ENCODE measurements around the gene OSTM1.
A peak's percentile ranks its signal among the peaks of the same experiment; 100 is the strongest.
"Not testable (repeated sequence)": the region's sequence is repeated elsewhere in the genome, so short reads cannot be mapped to it uniquely, and the experiment has no call there.

OSTM1 gene

DNA sequence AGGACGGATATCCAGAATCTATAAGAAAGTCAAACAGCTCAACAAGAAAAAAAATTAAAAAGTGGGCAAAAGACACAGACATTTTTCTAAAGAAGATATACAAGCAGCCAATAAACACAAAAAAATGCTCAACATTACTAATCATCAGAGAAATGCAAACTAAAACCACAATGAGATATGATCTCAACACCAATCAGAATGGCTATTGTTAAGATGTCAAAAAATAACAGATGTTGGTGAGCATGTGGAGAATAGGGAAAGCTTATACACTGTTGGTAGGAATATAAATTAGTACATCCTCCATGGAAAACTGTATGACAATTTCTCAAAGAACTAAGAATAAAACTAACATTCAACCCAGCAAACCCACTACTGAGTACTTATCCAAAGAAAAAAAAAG is 23.3 kb upstream of the OSTM1 start:
- DNase-seq = no peak

DNA sequence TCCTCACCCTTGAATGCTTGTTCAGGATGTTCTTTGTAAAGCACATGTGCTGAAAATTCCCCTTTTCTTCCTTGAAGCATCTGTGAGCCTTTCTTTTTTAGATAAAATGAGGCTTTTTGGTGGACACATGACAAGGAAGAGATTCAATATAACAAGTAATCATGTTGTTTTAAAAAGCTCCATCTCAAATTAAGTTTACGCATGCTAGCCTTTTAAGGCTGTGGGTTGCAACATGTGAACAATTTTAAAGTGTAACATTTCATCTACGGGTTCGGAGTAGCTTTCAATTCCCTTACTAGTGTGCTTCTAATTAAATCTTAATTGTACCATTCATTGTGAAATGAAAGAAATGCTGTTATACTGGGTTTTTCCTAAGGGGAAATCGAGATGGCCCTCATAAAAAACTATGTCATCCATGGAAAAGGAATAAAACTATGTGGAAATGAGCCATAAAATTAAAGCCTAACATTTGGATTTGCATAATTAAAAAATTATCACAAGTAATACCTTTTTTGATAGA is 19.3 kb upstream of the OSTM1 start:
- no peak for DNase-seq

DNA sequence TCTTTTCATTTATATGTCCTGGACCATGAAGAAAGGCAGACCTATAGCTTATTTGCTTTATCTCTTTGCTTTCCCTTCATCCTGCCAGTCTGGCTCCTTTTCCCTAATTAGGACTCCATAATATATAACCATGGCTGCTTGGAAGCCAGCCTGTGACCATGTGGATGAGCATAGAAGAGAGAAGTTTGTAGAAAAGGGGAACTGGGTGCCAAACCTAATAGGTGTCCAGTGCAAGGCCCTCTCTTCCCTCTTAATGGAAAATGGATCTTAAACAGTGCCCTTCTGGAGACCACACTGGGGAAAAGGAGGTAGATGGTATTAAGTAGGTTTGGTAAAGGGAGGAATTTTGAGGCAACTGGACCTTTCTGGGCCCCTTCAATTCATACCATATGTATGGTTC is 16.7 kb upstream of the OSTM1 start:
- no peak for DNase-seq

DNA sequence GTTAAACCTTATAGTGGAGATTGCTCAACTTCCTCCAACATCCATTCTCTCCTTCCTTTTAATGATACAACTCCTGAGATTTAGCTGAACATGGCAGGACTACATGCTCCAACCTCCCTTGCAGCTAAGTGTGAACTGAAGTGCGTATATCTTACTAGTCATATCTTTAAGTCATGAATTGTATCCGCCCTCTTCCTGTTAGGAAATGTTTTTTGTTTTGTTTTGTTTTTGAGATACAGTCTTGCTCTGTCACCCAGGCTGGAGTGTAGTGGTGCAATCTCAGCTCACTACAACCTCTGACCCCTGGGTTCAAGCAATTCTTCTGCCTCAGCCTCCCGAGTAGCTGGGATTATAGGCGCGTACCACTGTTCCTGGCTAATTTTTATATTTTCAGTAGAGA is 8.8 kb upstream of the OSTM1 start:
- no peak for DNase-seq

DNA sequence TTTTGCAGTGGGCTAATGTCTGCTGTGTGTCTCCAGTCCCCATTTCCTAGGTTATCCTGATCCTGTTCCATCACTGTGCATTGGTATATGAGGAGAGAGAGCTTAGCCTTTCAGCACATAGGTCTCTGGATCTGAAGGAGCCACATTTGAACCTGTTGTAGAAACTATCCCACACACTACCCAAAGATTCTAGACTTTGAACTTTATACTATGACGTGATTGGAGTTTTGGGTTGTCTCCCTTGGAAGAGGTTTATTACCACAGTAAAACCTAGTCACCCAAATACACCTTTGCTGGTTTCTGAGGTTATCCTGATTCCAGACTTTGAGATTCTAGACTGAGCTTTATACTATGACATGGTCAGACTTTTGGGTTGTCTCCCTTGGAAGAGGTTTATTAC is 8.0 kb upstream of the OSTM1 start:
- DNase-seq = no peak

DNA sequence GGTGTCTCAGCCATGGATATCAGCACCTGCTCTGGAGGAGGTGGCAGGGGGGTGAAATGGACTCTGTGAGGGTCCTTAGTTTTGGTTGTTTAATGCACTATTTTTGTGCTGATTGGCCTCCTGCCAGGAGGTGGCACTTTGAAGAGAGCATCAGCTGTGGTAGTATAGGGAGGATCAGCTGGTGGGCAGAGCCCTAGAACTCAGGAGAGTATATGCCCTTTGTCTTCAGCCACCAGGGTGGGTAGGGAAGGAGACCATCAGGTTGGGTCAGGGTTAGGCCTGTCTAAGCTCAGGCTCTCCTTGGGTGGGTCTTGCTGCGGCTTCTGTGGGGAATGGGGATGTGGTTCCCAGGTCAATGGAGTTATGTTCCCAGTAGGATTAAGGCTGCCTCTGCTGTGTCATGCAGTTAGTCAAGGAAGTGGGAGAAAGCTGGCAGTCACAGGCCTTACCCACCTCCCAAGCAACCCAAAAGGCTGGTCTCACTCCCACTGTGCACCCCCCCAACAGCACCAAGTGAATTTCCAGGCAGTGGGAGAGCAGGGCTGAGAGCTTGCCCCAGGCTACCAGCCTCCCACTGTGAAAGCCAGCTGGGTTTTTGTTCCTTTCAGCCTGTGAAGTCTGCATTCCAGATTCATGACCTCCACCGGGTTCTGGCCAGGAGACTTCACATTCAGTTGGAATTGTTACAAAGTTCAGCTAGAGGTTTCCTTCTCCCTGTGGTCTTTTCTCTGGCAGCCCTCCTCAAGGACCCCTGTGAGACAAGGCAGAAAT is 5.7 kb upstream of the OSTM1 start:
- no peak for DNase-seq

DNA sequence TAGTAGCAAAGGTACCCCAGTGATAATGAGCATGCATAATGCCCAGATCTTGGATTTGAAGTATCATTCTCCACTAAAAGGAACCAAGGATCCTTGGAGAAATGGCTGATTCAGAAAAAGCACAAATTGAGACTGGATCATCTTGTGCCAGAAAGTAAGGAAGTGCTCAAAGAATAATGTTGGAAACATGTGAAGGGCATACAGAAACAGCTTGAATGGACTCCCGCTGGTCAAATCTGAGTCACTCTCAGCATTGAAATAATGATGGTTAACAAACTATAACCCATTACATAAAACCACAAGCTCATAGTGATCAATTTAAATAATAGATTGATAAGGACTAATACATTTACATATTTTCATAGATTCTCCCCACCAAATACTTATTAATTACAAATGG is 3.6 kb upstream of the OSTM1 start:
- DNase-seq = no peak

DNA sequence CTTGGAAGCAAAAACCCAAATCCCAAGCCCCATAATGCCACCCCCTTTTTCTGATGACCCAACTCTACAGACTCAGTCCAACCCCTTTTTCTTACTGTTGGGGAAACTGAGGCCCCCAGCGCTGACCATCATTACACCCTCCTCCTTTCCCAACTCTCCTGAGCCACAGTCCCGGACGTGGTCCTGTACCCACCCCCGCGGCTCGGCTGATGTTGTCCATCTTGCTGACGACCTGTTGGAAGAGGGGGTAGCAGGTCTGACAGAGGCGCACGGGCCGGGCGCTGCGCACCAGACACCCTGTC is 533 bp downstream of the OSTM1 start:
- no peak for DNase-seq

DNA sequence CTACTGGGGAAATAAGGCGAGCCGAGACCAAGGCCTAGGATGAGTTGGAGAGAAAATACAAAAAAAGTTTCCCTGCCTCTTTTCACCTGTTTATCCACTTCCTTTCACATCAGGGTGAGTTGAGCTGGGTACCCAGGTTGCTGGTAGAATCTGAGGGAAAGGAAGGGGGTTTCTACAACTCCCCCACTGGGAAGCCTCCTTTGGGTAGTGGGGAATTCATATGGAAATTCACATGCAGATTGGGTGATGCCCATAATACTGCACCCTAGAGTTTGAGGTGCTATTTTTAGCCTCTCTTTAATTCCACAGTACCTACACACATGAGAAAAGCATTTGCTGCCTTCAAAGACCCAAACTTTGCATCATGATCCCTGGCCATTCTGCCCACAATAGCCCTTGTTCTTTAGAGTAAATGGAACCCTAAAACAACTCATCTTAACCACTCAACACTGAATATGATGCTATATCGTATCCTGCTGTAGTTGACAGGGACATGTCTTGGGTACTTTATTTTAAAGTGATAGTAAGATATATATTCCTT is 2.7 kb downstream of the OSTM1 start:
- DNase-seq = no peak

DNA sequence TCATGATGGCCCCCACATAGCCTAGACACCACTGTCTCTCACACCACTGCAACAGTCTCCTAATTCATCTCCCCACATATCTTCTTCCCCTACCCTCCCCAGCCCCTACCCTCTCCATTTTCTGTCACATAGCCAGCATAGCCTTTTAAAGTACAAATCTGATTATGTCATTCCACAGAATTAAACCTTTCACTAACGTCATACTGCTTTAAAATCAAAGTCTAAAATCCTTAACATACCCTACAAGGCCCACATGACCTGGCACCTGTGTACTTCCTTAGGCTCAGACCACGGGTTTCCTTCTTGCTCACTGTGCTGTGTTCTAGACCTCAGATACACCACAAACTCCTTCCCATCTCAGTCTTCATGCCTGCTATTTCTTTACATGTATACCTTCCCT is 5.9 kb downstream of the OSTM1 start:
- peak in 1 of 2 donors; percentile 33 for DNase-seq

DNA sequence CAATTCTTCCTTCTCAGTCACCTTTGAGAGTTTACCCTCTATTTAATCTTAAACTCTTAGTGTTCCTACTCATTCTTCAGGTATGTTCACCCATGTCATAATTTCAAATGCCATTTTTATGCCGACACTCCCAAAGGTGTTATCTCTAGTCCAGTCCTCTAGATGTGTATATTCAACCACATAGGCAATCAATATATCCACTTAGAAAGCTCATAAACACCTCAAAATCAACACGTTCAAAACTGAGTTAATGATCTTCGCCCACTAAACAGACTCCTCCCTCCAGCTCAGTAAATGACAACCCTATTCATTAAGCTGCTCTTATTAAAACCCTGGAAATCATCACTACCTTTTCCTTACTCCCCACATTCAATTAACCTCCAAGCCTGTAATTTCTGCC is 6.4 kb downstream of the OSTM1 start:
- DNase-seq = no peak

DNA sequence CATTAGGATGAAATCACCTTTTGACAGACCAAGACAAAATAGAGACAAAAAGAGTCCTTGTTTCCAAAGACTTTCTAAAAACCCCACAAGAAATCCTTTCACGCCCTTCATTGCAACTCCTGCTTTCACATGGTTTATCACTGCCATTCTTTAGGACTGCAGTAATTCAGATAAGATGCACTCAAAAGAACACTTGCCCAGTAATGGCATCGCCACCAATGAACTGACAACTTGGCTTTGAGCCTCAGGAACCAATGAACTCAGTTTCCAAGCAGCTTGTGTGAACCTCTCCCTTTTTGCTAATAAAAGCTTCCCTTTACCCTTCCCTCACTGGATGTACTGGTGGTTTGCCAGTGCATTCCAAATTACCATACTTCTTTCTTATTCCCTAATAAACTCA is 21.8 kb downstream of the OSTM1 start:
- DNase-seq = no peak

DNA sequence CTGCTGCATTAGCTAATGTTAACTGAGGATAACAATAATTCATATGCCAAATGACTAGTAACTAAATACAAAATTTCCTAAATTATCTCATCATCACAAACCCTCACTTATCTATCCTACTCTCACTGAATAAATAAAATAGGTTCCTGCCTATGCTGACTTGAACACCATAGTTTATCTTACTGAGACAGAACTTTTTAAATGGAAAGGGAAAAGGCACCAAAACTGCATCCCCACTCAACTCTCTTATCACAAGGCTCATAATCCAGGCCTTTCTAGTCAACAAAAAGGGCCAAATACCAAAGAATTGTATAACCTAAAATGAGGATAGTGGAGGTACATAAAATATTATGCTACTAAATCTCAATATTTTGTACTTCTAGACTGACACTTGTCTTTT is 23.1 kb downstream of the OSTM1 start:
- DNase-seq = no peak

DNA sequence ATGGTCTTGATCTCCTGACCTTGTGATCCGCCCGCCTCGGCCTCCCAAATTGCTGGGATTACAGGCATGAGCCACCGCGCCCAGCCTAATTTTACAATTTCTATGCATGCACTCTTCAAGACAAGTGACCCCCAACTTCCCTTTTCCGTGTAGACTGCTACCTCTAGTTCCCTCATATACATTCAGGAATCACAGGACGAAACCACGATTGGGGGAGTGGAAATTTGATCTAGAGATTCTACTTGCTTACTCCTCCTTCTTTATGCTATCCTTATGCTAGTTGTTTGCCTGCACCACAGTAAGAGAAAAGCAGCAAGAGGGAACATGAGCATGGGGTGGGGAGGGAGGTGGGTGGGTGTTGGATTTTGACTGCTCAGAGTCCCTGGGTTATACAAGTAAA is 34.9 kb downstream of the OSTM1 start:
- DNase-seq = no peak

DNA sequence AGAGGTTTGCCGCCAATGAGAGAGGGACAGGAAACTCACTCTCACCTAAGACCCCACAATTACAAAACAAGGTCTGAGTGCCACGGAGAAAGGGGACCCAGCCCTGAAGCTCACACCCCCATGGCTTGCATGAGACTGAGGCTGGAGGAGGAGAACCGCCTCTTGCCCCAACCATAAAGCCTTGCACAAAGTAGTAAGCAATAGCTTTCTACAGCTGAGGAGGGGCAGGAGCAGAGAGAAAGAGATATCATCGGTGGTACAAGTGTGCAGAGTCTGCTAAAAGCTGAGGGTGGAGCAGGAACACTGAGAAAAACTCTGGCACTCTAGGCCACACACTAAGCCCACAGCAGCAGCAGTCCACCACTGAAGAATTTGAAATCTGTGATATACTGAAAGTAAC is 37.7 kb downstream of the OSTM1 start:
- no peak for DNase-seq

DNA sequence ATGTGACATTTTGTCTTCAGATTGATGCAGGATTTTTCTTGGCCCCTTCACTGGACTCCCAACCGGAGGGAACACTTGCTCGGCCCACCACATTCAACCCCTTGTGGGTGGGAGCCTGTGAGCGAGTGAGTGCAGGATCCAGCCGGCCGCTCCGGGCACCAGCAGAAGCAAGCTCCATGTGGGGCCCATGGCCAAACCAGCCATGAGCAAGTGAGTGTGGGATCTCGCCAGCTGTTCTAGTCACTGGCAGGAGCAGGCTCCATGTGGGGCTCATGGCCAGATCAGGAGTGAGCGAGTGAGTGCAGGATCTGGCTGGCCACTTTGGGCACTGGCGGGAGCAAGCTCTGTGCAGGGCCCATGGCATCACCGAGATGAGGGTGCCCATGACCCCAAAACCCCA is 42.6 kb downstream of the OSTM1 start:
- DNase-seq = no peak

DNA sequence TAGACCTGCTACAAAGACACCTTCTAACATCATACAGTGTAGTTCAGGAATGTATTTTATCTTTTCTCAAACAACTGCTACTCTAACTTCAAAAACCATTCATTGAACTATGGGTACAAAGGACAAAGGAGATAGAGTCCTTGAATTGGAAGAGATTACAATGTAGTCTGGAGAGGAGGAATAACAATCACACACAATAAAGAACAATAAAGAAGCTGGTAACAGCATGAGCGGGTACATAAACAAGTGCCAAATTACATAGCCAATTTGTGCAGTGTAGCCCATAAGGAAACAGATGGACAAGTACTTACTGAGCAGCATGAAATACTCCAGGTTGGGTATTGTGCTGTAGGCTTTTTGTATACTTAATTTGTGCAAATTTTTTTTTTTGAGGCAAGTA is 44.3 kb downstream of the OSTM1 start:
- DNase-seq = no peak

DNA sequence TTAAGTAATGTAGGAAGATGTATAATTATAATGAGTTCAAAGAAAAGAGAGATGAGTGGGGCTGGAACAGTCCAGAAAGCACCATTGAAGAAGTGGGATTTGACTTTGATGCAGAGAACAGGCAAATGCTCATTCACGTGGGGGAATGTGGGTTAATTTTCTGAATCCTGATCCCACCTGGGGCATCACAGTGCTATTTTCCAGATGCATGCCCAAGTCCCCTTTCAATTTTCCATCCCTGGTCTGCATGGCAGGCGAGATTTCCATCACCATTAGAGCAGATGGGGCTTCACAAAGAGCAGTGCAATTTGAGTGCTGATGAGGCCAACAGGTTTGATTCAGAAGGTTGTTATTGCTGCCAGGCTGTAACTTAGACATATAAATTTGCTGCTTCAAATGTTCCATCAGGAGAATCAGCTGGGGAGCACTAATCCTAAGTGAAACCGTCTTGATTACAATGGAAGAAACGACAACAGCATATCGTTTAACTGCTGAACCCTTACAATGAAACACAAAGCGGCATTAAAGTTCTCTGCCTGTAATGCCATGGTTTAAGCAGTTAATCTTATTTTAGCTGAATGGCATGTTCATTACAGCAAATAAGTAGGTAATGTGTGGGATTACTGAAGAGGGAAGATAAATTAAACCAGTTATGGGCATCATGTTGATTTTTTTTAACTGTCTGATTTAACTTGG is 45.2 kb downstream of the OSTM1 start:
- DNase-seq = no peak

DNA sequence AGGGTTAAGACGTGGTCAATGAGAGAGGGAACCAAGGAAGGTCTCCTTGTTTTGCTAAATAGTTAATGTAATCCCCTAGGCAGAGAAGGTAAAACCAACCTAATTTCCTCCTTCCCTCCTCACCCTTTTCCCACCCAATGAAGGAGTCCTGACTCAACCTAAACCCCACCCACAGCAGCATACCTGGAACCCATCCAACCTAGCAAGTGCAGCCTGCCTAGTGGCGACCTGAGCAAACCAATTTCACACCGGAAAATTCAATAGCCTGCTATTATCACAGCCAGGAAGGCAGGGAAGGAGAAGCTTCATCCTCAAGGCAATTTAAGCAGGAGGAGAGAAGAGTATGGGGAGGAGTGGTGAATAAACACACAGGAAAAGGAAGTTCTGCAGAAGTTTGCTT is 46.9 kb downstream of the OSTM1 start:
- no peak for DNase-seq

DNA sequence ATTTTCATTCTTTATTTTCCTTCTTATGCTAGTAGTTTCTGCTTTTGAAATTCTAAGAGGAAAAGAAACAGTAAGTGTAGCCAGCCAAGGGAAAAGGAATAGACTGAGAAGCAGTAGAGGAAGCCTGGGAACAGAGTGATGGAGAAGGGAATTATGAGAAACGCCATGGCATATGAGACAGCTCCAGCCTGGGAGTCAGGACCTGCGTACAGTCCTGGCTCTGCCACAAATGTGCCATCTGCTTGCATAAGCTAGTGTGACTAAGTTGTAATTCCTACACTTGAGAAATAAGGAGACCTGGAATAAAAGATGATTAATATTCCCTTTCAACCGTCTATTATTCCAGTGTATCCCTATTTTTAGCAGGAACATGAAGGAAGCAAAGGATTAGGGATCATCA is 47.5 kb downstream of the OSTM1 start:
- DNase-seq = no peak

DNA sequence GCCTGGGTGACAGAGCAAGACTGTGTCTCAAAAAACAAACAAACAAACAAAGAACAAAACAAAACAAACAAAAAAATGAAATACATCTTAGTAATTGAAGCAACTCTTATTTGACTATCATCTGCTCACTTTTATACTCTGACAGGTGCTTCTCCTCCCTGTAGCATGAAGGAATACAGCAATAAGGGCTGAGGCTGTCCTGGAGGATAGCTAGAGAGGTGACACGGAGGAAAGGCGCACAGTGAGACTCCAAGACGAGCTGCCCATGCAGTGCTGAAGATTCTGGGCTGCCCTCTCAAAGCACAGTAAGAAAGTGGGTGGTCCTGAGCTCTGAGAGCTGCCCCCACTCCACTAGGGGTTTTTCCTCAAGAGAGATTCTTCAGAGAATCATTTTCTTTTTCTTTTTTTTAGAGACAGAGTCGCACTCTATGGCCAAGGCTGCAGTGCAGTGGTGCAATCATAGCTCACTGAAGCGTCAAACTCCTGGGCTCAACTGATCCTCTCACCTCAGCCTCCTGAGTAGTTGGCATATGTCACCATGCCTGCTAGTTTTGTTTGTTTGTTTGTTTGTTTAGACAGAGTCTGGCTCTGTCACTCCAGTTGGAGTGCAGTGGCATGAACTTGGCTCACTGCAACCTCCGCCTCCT is 50.0 kb downstream of the OSTM1 start:
- no peak for DNase-seq

DNA sequence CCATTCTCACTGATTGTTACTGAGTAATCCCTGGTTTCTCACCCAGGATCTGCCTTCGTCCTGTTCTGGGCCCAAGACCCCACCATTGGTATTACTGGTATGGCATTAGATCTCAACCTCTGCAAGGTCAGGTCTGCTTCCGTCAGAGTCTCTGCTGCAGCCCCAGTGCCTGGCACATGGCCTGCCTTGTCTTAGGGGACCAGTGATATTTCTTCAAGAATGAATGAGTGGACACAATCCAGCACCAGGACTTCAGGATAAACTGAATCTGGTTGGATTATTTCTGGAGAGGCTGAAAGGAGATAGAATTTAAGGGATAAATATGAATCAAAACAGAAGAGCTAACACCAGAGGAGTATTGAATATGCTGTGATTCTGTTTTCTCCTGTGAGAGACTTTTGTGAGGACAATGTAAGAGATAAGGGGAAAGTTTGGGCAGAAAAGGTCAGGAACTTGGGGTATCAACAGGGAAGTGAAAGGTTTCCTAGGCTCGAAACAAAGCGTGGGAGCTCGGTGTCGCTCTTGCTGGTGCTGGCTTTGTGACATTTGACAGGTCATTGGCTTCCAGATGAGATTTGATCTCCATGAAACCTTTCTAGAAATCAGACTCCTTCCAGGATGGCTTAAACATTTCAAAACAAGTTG is 53.9 kb downstream of the OSTM1 start:
- DNase-seq = no peak

DNA sequence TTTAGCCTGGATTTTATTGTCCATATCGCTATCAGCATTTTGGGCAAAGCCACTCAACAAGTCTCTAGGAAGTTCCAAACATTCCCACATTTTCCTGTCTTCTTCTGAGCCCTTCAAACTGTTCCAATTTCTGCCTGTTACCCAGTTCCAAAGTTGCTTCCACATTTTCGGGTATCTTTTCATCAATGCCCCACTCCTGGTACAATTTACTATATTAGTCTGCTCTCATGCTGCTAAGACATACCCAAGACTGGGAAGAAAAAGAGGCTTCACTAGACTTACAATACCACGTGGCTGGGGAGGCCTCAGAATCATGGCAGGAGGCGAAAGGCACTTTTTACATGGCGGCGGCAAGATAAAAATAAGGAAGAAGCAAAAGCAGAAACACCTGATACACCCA is 58.3 kb downstream of the OSTM1 start:
- not testable (repeated sequence) for DNase-seq

All from CD4-positive, alpha-beta T cell treated with Interferon alpha-2 for 1 hour (primary cell).